Activated T-helper 9 cell treated with anti-CD3 and anti-CD28 coated beads, Interleukin-2, amount 50 U/mL, for 16 hours (primary cell): ENCODE measurements around the gene PTBP3.

Experiments
- DNase-seq: peaks from one replicate; pipeline ENCODE4 v3.0.0-alpha.2; 2020; ENCODE audit warnings: low read depth

Gene PTBP3

DNA sequence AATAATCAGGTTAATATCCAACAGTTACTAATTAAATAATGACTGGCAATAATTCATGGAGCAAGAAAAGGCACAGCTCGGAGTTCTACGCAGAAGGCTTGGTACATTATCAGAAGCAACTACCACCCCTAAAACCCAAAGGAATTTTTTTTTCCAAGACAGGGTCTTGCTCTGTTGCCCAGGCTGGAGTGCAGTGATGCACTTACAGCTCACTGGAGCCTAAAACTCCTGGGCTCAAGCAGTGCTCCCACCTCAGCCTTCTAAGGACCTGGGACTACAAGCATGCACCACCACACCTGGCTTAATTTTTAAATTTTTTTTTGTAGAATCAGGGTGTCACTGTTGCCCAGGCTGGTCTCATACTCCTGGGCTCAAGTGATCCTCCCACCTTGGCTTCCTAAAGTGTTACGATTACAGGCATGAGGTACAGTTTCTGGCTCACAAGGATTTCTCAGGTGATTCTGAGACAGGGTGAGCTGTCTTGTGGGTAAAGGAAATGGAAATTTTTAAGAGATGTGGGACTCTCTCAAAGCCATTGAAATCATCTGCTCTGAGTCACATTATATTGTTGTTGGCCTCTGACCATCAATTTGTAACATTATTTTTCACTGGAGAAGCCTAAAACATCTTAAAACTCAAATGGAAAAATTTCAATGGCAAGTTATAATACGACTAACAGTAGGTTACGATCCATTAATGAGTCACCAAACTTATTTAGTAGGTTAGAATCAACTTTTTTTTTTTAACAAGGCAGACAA lies 26.8 kb upstream of the PTBP3 start:
- DNase-seq = no peak

DNA sequence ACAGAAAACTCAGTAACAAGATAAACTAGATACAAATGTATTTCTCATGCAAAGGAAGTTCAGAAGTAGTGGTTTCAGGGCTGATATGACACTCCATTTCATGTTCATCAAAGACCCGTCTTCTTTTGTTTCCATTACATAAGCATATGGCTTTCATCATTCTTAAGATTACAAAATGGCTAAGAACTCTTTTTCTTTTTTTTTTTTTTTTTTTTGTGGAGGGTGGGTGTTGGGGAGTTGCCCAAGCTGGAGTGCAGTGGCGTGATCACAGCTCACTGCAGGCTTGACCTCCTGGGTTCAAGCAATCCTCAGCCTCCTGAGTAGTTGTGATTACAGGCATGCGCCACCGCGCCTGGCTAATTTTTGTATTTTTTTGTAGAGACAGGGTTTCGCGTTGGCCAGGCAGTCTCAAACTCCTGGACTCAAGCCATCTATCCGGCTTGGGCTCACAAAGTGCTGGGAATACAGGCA lies 22.0 kb upstream of the PTBP3 start:
- no peak for DNase-seq

DNA sequence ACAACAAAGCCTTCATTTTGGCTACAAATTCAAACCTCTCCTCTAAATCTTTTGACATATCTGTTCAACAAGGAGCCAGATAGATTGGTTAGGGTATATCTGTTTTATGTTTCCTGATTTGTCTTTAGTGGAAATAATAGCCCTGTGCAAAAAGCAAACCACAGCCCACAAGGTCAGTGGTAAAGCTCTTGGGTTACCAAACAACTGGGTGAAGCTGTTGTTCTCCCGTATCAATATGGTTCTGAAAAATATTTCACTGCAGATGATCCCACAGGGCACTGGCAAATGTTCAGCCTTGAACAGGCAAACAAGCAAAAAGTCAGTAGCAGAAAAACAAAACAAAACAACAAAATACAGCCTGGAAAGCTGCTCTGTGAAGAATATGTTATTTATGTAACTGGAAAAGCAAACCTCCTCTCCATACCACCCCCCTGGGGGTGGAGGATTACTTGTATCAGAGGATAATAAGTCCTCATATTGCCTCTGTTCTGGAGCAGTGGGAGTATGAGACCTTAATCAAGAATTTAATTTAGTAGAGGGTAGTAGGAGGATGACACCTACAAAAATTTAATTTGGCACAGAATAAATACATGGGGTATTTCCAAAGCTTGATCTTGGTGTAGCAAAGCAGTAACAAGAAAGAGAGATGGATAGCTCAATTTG lies 20.8 kb upstream of the PTBP3 start:
- no peak for DNase-seq

DNA sequence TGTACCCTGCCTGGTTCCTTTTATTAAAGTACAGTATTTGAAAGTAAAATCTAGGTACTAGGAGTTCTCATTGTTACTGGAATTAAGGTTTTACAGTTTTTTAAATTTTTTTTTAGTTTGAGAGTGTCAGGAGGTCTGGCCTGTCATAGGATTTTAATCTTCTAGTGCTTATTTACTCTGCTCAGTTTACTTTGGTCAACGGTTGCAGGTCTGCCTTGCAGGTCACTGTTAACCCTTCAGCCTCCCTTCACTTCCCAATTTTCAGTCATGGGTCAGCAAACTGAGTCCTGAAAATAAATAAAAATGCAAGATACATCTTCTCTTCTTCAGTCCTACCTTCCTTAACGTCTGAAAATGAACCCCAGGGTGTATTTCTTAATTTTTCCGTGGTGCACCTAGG lies 18.8 kb upstream of the PTBP3 start:
- DNase-seq = no peak

DNA sequence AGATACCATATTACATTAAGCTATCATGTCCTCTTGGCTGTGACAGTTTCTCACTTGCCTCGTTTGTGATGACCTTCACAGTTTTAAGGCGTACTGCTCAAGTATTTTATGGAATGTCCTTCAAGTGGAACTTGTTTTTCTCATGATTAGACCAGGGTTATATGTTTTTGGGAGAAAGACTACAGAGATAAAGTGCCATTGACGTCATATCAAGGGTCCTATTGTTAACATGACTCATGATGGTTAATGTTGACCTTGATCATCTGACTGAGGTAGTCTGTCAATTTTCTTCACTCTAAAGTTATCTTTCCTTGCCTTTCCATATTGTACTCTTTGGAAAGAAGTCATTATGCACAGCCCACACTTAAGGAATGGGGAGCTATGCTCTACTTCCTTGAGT lies 17.8 kb upstream of the PTBP3 start:
- no peak for DNase-seq

DNA sequence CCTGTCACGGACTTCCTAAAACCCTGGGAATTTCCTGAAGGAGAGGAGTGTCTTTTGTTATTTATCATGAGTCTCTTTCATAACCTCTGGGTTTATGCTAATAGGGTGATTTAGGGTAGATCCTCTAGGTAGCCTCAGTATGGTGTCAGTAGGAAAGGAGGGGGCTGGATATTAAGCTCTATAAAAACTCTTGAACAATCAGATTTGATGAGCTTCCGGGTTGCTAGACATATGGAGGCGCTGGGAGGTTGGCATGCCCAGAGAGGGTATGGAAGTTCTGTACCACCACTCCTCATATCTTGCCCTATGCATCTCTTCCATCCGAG lies 15.6 kb upstream of the PTBP3 start:
- no peak for DNase-seq

DNA sequence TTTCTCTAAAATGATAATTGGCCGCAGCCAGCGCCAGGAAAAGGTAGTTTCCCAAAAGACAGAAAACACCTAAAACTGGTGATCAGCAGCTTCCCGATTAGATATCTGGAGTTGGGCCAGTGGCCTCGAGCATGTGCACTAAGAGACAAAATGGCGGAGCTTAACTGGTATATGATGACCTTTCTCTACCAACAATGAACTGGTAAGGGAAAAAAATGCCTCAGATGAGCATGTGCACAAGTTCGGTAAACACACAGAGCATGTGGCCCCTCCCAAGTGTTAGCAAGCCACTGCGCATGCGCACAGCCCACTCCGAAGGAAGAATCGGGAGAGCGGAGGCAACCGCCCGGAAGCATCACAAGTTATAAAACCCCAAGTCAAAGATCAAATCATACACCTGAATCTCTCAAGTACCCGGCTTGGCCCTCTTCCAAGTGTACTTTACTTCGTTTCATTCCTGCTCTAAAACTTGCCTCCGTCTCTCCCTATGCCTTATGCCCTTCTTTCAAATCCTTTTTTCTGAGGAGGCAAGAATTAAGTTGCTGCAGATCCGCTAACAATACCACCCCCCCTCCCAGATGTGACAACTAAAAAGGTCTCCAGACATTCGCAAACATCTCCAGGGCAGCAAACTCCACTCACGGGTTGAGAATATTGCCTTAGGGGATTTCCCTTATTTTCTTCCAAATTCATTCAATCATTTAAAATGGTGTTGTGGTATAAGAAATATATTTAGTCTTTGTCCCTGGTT lies 15.0 kb upstream of the PTBP3 start:
- peak; percentile 57 for DNase-seq

DNA sequence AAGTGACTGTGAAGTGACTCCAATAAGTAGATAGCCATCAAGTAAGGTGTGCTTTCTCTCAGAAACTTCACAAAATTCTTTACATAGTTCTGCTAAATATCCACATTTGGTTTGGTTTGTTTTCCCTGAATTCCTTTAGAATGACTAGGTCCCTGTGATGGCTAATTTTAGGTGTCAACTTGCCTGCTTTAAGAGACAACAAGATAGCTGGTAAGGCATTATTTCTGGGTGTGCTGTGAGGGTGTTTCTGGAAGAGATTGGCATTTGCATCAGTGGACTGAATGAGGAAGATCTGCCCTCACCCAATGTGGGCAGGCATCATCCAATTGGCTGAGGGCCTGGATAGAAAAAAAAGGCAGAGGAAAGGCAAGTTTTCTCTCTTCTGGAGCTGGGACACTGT lies 8.3 kb upstream of the PTBP3 start:
- no peak for DNase-seq

DNA sequence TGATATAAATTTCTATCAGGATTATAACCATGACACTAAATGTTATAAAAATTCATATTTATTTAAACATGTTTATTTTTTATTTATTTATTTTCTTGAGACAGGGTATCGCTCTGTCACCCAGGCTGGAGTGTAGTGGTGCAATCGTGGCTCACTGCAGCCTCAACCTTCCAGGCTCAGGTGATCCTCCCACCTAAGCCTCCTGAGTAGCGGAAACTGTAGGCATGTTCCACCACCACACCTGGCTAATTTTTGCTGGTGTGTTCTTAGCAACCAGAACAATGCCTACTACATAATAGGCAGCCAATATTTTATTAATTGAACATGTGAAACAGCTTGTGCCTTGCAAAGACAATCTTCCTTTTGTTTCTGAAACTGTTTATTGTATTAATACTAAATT lies 6.5 kb upstream of the PTBP3 start:
- DNase-seq = no peak

DNA sequence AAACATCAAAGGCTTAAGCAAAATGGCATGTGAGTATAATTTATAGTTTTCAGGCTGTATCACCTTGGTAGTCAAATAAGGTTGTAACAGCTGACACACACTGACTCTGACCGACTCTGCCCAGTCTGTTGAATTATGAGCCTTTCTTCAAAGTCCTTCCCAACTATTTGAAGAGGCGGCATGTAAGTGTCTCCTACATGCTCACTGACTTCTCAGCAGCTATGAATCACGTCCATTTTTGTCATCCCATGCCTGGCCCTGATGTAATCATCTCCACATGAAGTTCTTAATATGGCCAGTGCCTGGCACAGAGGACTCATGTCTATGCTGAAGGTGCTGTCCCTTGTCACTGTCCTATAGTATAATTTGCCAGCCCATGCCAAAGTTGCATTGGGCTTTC lies 5.1 kb upstream of the PTBP3 start:
- no peak for DNase-seq

DNA sequence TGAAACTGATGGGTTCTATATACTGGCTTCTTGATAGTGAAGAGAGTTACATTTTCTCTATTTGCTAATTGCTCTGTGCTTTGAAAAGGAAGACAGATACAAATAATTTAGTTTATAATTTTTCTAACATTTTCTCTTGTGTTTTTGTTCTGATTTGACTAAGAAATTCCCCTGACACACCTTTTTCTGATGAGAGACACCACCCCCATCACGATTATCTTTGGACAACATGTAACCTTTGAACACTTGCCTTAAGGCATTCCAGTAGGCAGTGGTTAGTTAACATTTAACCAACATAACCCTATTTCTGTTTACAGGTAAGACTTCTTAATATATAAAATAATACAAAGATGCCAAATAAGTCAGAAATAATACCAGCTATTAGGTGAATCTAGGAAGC lies 4.1 kb upstream of the PTBP3 start:
- DNase-seq = no peak

DNA sequence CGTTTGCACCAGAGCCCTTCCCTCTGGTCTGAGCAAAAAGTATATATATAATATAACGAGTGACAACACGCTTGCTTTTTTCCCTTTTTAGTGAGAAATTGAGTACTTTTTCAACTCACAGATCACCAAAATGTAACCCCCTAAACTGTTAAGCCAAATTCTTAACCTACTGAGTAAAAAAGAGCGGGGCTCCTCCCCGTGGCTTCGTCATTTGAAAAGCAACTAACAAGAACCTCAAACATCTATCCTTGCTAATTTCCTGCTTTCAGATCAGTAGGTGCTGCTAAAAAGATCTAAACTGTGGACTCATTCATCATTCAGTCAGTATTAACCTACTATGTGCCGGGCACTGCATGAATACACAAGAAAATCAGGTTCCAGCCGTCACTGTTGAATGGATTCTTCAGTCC lies 1.0 kb upstream of the PTBP3 start:
- DNase-seq = peak; percentile 34

DNA sequence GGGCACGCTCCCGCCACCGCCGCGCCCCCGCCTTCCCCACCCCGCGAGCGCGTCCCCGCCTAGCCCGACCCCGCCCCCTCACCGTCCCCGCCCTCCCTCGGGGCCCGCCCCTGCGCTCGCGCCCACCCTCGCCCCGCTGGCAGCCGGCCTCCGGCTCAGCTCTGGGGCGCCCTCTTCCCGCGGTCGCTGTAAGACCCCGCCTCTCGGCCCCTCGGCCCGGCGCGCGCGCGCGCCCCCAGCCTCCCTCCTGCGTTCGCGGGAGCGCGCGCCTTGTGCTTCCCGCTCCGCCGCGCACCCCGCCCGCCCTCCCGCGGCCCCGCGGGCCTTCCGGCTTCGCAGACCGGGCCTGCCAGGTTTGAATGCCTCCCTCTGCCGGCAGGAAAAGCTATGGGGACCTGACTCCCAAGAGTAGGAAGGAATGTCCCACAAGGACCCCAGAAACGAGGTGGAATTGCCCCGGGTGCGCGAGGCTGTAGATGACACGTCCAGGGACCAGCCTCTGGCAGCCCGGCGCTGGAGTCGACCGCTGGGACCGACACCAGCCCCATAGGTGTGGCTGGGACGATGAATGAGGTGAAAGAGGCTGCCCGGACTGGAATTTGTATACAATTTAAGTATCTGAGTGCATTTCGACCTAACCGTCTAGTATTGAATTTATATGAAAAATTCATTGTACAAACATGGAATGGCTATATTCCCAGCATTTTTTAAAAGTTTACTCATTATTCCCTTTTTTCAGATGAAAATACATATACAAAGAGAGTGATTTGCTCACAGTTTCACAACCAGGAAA lies 416 bp upstream of the PTBP3 start:
- peak; percentile 92 for DNase-seq

DNA sequence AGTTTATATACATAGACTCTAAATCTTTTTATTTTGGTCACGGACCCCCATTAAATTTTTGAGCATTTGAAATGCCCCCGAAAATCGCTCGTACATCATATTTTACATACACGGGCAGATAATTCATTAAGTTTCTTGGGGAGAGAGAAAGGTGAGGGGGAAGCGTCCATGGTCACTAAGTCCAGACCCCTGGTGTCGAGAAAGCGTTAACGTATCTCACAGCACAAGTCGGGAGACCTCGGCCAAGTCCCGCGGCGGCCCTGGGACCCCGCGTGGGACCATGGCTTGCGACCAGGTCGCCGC lies 794 bp downstream of the PTBP3 start:
- DNase-seq = no peak

DNA sequence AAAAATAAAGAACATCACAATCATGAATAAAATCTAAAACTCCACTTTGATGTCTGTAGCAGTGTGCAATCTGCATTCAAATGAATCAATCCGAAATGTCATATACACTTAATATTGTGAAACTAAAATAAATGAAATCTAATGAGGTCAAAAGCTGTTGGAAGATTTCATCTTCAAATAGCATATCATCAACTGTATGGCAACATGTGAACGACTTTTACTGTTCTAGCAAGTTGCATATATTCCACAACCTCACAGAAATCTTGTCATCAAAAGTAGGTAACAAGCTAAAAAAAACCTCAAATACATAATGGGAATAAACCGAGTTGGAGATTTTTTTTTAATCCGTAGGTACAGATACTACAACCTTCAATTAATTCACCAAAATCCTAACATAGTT lies 1.2 kb downstream of the PTBP3 start:
- DNase-seq = no peak

DNA sequence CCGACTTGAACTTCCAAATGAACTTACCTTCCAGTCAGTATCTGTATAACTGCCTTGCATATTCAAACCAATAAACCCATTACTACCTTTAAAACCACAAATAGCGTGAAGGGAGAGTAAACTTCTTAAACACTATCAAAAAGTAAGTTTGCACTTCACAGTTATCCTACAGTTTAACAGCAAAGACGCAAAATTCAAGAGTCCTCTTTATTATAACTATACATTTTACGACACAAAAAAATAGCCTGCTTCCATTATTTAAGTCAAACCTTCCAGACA lies 1.8 kb downstream of the PTBP3 start:
- DNase-seq = no peak

DNA sequence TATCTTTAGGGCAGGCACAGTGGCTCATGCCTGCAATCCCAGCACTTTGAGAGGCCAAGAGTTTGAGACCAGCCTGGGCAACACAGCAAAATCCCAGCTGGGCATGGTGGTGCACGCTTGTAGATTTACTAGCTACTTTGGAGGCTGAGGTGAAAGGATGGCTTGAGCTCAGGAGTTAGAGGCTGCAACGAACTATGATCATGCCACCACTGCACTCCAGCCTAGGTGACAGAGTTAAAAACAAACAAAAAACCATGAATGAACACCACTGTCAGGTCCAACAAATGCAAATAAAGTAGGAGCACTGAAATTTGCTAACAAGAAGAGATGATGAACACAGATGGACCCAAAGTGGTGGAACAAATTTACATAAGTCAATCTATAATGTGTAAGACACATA lies 4.9 kb downstream of the PTBP3 start:
- no peak for DNase-seq

DNA sequence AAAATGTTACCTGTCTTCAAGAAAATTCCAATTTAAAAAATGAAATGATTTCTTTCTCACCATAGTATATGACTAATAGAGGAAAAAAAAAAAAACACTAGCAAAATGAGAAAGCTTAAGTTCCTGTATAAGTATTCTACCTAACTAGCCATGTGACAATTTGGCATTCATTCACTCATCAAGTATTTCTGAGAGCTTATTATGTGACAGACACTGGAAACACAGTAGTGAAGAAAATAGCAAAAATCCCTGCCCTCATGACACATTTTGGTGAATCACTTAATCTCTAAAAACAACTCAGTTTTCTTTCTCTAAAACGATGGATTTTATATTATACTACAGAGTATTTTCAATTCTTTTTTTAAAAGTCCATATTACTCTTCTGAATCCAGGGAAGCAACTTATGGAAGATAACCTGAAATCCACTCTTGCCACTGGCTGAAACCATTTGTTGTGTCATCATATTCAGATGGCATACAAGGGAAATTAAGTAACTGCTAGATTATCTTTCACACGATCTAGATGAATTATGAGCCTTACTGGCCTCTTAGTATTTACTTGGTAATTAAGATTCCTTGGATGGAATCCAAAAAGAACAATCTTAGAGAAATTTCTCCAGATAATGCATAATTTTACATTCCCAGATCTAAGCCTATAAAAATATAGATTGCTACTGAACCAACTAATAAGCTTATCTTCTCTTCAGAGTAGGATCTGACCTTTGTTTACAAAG lies 5.5 kb downstream of the PTBP3 start:
- DNase-seq = no peak

DNA sequence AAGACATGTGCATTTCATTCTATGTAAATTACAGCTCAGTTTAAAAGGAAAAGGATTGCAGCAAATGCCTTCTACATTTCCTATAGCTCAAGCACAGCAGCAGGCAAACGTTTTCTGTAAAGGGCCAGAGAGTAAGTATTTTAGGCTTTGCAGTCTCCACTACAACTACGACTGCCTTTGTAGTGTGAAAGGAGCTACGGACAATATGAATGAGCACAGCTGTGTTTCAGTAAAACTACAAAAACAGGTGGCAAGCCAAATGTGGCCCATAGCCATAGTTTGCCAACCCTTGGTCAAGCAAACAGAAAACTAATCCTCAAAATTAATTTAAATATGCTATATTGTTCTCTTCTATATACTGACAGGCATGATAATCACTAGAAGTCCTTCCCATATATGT lies 7.2 kb downstream of the PTBP3 start:
- DNase-seq = no peak

DNA sequence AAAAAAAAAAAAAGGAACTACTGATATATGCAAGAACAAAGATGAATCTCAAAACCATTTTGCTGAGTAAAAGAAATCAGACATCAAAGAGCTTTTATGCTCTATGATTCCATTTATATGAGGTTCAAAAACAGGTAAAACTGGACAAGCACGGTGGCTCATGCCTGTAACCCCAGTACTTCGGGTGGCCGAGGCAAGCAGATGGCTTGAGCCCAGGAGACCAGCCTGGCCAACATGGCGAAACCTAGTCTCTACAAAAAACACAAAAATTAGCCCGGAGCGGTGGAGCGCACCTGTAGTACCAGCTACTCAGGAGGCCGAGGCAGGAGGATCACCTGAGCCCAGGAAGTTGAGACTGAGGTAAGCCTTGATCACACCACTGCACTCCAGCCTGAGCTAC lies 7.8 kb downstream of the PTBP3 start:
- DNase-seq = no peak

DNA sequence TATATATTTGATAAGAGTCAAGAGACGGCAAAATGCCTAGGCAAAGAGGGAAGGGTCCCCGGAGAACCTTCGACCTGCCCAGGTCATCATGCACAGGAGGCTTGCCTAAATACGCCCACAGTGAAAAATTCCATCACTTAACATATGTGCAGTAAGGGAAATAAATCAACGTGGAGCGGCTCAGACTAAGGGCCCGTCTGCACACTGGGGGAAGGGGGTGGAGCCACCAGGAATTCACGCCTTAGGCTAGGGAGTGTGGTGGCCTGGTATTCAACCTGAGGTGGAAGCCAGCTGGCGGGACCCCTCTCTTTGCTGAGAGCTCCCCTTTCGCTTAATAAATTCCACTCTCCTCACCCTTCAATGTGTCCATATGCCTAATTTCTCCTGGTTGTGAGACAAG lies 8.3 kb downstream of the PTBP3 start:
- DNase-seq = no peak

DNA sequence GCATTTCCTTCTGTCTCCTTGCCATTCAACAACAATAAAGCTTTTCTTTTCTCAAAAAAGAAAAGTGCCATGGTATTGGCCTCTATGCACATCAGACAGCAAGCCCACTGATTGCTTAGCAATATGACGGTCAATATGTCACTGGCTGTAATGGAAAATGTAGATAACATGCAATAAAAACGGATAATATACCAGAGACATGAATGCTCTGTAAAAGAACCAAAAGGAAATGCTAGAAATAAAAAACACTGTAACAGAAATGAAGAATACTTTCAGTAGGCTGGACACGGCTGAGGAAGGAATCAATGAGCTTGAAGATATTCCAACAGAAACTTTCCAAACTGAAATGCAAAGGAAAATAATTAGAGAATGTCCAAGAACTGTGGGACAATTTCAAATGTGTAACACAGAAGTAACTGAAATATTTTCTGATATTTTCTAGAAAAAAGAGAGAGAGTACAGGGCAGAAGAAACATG lies 10.0 kb downstream of the PTBP3 start:
- no peak for DNase-seq
